OCI-LY7 (cell line): ENCODE measurements around the gene HOXC10. TPM values are rescaled to one million over a fixed set of nuclear protein-coding genes. Genes with fewer than 3 reads are reported as not detected.

ENCODE experiments used
- BruUV-seq: library from RNA; stranded (reverse); fragments of 400-500 nt; replicated peaks from 2 replicates; lab custom pipeline; 2021; lab: Mats Ljungman, UMichigan
- CTCF ChIA-PET: fragments of 300-600 bp; sonication (Branson Sonifier 250); formaldehyde crosslinking; loops from one replicate; lab custom pipeline; 2022; ENCODE audit warnings: antibody characterized with exemption; ENCODE audit not compliant: unreplicated experiment; lab: Charles Lee
- POLR2A ChIA-PET: fragments of 300-600 bp; sonication (Branson Sonifier 250); formaldehyde crosslinking; loops from one replicate; lab custom pipeline; 2022; ENCODE audit warnings: antibody characterized with exemption; lab: Charles Lee
- DNase-seq: peaks from one replicate; pipeline ENCODE4 v3.0.0-alpha.2; 2015; ENCODE audit warnings: low spot score
- H2AFZ ChIP-seq: fragments of 200-600 bp; sonication (generic), shearing (Covaris generic); 2 replicates; pipeline ENCODE4 v1.6.1; 2014; ENCODE audit warnings: mild to moderate bottlenecking, antibody characterized with exemption, low read length, moderate library complexity
- H3K27ac ChIP-seq: fragments of 200-600 bp; sonication (generic); 2 replicates; pipeline ENCODE4 v1.5.1; 2014; ENCODE audit warnings: mixed run types, low read depth, mild to moderate bottlenecking, moderate library complexity, low read length, inconsistent platforms; ENCODE audit not compliant: poor library complexity, severe bottlenecking
- H3K36me3 ChIP-seq: fragments of 200-600 bp; sonication (generic); 2 replicates; pipeline ENCODE4 v1.6.1; 2014; ENCODE audit warnings: mild to moderate bottlenecking, antibody characterized with exemption, low read length, moderate library complexity, mixed read lengths; ENCODE audit not compliant: insufficient read depth
- H3K4me1 ChIP-seq: fragments of 200-600 bp; sonication (generic); 2 replicates; pipeline ENCODE4 v1.5.1; 2014; ENCODE audit warnings: mild to moderate bottlenecking, low read length; ENCODE audit not compliant: insufficient read depth, poor library complexity, severe bottlenecking
- H3K4me2 ChIP-seq: fragments of 200-600 bp; sonication (generic); 2 replicates; pipeline ENCODE4 v1.6.1; 2014; ENCODE audit warnings: mild to moderate bottlenecking, low read length
- H3K4me3 ChIP-seq: fragments of 200-600 bp; sonication (generic); 2 replicates; pipeline ENCODE4 v1.5.1; 2014; ENCODE audit warnings: mild to moderate bottlenecking, low read depth, low read length; ENCODE audit not compliant: poor library complexity, severe bottlenecking
- H3K79me2 ChIP-seq: fragments of 200-600 bp; sonication (generic); 2 replicates; pipeline ENCODE4 v1.6.1; 2016; ENCODE audit warnings: low read depth, mild to moderate bottlenecking, low read length, moderate library complexity, mixed read lengths; ENCODE audit not compliant: insufficient read depth
- H3K9me2 ChIP-seq: fragments of 200-600 bp; sonication (generic); 2 replicates; pipeline ENCODE4 v1.6.1; 2016; ENCODE audit warnings: mild to moderate bottlenecking, low read length, mixed read lengths; ENCODE audit not compliant: insufficient read depth
- H3K9me3 ChIP-seq: fragments of 200-600 bp; sonication (generic); 2 replicates; pipeline ENCODE4 v1.6.1; 2014; ENCODE audit warnings: mild to moderate bottlenecking, mixed run types, low read length, mixed read lengths
- H4K20me1 ChIP-seq: fragments of 200-600 bp; sonication (generic); 2 replicates; pipeline ENCODE4 v1.6.1; 2014; ENCODE audit warnings: mild to moderate bottlenecking, antibody characterized with exemption, low read length, moderate library complexity, mixed read lengths; ENCODE audit not compliant: insufficient read depth
- EZH2phosphoT487 ChIP-seq: fragments of 200-600 bp; sonication (generic); IDR thresholded peaks from 2 replicates; pipeline ENCODE4 v1.6.1; 2018; ENCODE audit warnings: low read depth, borderline replicate concordance, mild to moderate bottlenecking, mixed run types, antibody characterized with exemption, low read length, moderate library complexity, mixed read lengths
- intact Hi-C: fragments of 100-400 bp; cut with micrococcal nuclease; formaldehyde crosslinking; loops from one replicate; pipeline ENCODE4 v1.10.0; 2022; ENCODE audit not compliant: unreplicated experiment
- total RNA-seq, 2 experiments: library from RNA; depleted of rRNA in 1 of 2; stranded (reverse); fragments of >200 nt in 1 of 2; shearing (Covaris generic) in 1 of 2; gene quantifications; 2 replicates each; pipeline ENCODE4 v1.2.3, GENCODE V29; 2014 to 2022
- TF ChIP-seq, protein P1 (sequence below): fragments of 200-600 bp; sonication (generic); conservative IDR thresholded peaks from 2 replicates; pipeline ENCODE4 v1.5.1; 2014; ENCODE audit warnings: mild to moderate bottlenecking, antibody characterized with exemption, low read length, moderate library complexity, mixed read lengths

HOXC10 gene
- total RNA-seq, 2 experiments from 2014 or later: 0.25 to 0.28 TPM

DNA sequence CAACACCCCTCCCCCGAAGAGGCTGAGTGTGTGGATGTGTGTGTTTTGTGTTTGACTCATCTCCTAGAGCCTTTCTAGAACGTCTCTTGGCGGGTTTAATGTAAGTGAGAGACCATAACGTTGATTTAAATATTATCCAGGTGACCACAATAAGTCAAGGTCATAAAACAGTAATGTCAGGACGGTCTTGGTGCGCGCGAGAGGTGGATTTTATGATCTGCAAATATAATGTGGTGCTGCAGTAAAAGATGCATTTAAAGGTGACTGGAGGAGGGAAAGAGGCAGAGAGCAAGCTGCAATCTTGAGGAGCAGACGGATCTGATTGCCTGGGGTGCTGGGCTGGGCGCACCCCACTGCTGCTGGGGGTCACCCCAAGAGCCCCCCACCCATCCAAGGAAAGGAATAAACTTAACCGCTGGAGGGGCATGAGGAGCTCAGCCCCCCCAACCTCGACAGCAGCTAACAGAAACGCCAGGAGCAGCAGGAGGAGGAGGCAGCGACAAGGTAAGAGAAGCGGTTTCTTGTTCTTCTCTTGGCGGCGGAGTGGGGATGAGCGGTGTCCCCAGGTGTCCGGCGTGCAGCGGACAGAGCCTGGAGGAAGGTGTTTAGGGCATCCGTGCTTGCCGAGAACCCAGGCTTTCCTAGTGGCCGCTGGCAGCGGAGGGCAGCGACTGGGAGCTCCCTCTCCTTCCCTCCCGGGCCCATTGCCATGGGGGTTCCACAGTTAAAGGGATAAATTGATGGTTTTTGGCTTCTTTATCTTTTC, 5.5 kb downstream of the HOXC10 start:
- Histone ChIP-seq H3K4me2 (no peak overlapping the region), H3K27ac (no peak overlapping the region), H3K4me3 (no peak overlapping the region), H3K4me1 (peaks cover 35% of the 10 kb centered on the region), H3K36me3 (no peaks in the 10 kb centered on the region), H3K9me2 (no peaks in the 10 kb centered on the region), H2AFZ (no peak overlapping the region), H4K20me1 (no peaks in the 10 kb centered on the region), H3K79me2 (no peaks in the 10 kb centered on the region), H3K9me3 (no peaks in the 10 kb centered on the region)
- ChIA-PET POLR2A (interaction anchor here (0.6 to 1.0 kb wide), 2 partner anchors 9 to 215 kb away, joined by 3 read pairs; no protein-coding TSS in a partner anchor), CTCF (interaction anchor here (0.5 to 0.6 kb wide), 2 partner anchors 16 to 63 kb away, joined by 3 read pairs; partner anchors contain the start of gene HOXC4)
- BruUV-seq: no TSS peak
- no peak for DNase-seq
- intact Hi-C loops: no loop called here
- TF ChIP-seq, protein P1, sequence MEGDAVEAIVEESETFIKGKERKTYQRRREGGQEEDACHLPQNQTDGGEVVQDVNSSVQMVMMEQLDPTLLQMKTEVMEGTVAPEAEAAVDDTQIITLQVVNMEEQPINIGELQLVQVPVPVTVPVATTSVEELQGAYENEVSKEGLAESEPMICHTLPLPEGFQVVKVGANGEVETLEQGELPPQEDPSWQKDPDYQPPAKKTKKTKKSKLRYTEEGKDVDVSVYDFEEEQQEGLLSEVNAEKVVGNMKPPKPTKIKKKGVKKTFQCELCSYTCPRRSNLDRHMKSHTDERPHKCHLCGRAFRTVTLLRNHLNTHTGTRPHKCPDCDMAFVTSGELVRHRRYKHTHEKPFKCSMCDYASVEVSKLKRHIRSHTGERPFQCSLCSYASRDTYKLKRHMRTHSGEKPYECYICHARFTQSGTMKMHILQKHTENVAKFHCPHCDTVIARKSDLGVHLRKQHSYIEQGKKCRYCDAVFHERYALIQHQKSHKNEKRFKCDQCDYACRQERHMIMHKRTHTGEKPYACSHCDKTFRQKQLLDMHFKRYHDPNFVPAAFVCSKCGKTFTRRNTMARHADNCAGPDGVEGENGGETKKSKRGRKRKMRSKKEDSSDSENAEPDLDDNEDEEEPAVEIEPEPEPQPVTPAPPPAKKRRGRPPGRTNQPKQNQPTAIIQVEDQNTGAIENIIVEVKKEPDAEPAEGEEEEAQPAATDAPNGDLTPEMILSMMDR: no peak
- TF ChIP-seq EZH2phosphoT487: no peak

DNA sequence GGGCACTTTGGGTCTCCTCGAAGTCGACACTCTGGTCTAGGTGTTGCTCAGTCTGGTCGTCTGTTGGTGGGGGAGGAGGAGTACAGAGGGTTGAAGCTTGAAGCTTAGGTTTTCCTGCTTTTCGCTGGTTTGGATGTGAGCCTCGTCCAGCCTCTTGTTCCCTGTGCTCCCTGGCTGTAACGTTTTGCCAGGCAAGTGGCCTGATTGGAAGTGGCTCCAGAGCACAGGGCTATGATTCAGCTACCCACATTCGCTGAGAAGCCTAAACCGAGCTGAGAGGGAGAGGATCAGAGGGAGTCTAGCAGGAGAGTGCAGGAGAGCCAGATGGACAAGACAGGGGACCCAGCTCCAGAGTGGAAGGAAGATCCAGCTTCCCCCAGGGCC, 6.1 kb downstream of the HOXC10 start:
- CTCF ChIA-PET: interaction anchor here (0.5 to 0.6 kb wide), 2 partner anchors 16 to 63 kb away, joined by 3 read pairs; partner anchors contain the start of gene HOXC4
- H3K79me2 ChIP-seq: no peaks in the 10 kb centered on the region
- no peak overlapping the region for H3K27ac ChIP-seq
- no peak overlapping the region for H3K4me3 ChIP-seq
- intact Hi-C loops: no loop called here
- H4K20me1 ChIP-seq: no peaks in the 10 kb centered on the region
- POLR2A ChIA-PET: interaction anchor here (0.6 to 1.0 kb wide), 2 partner anchors 9 to 215 kb away, joined by 3 read pairs; no protein-coding TSS in a partner anchor
- no peak overlapping the region for H3K4me2 ChIP-seq
- H3K9me2 ChIP-seq: no peaks in the 10 kb centered on the region
- BruUV-seq: no TSS peak
- no peak for TF ChIP-seq EZH2phosphoT487
- TF ChIP-seq, protein P1: no peak
- no peaks in the 10 kb centered on the region for H3K36me3 ChIP-seq
- H2AFZ ChIP-seq: no peak overlapping the region
- DNase-seq: no peak
- H3K4me1 ChIP-seq: peaks cover 33% of the 10 kb centered on the region
- no peaks in the 10 kb centered on the region for H3K9me3 ChIP-seq
